HEK293 (cell line): ENCODE measurements around the gene PBRM1.

Experiments used
- EGR2 ChIP-seq: fragments of 450-650 bp; formaldehyde crosslinking; IDR thresholded peaks from 2 replicates; pipeline ENCODE4 v1.5.1; 2016; ENCODE audit warnings: low read depth, missing biosample characterization, missing genetic modification characterization
- ELK4 ChIP-seq: IDR thresholded peaks from 2 replicates; pipeline ENCODE4 v1.6.1; 2011; ENCODE audit warnings: mild to moderate bottlenecking, low read depth, low read length, borderline replicate concordance
- FEZF1 ChIP-seq: fragments of 450-650 bp; formaldehyde crosslinking; IDR thresholded peaks from 2 replicates; pipeline ENCODE4 v1.5.1; 2016; ENCODE audit warnings: missing biosample characterization, missing genetic modification characterization
- GLI2 ChIP-seq: fragments of 450-650 bp; formaldehyde crosslinking; IDR thresholded peaks from 2 replicates; pipeline ENCODE4; 2017; ENCODE audit warnings: missing biosample characterization, missing genetic modification characterization, low read depth, borderline replicate concordance
- KLF9 ChIP-seq: fragments of 450-650 bp; formaldehyde crosslinking; IDR thresholded peaks from 2 replicates; pipeline ENCODE4 v1.5.1; 2016; ENCODE audit warnings: missing biosample characterization, missing genetic modification characterization, low read depth
- MEIS1 ChIP-seq: sonication (generic); formaldehyde crosslinking; IDR thresholded peaks from 2 replicates; pipeline ENCODE4 v1.8.1; 2022; ENCODE audit warnings: missing genetic modification reagents, mild to moderate bottlenecking, borderline replicate concordance
- MYNN ChIP-seq: fragments of 450-650 bp; formaldehyde crosslinking; IDR thresholded peaks from 2 replicates; pipeline ENCODE4 v1.5.1; 2016; ENCODE audit warnings: missing biosample characterization, missing genetic modification characterization, borderline replicate concordance
- OSR2 ChIP-seq: fragments of 450-650 bp; formaldehyde crosslinking; IDR thresholded peaks from 2 replicates; pipeline ENCODE4 v1.5.1; 2016; ENCODE audit warnings: missing biosample characterization, missing genetic modification characterization
- SP2 ChIP-seq: fragments of 450-650 bp; formaldehyde crosslinking; IDR thresholded peaks from 2 replicates; pipeline ENCODE4 v1.5.1; 2016; ENCODE audit warnings: missing biosample characterization, missing genetic modification characterization
- ZFP37 ChIP-seq: fragments of 450-650 bp; formaldehyde crosslinking; IDR thresholded peaks from 2 replicates; pipeline ENCODE4 v1.5.1; 2016; ENCODE audit warnings: missing biosample characterization, missing genetic modification characterization
- ZNF140 ChIP-seq: fragments of 450-650 bp; formaldehyde crosslinking; IDR thresholded peaks from 2 replicates; pipeline ENCODE4 v1.5.1; 2016; ENCODE audit warnings: missing biosample characterization, missing genetic modification characterization
- ZNF146 ChIP-seq: fragments of 450-650 bp; formaldehyde crosslinking; IDR thresholded peaks from 2 replicates; pipeline ENCODE4 v1.5.1; 2016; ENCODE audit warnings: missing biosample characterization, missing genetic modification characterization
- ZNF184 ChIP-seq: fragments of 450-650 bp; IDR thresholded peaks from 2 replicates; pipeline ENCODE4 v1.5.1; 2018; ENCODE audit warnings: missing biosample characterization, mild to moderate bottlenecking, missing genetic modification characterization
- ZNF2 ChIP-seq: fragments of 450-650 bp; formaldehyde crosslinking; IDR thresholded peaks from 2 replicates; pipeline ENCODE4 v1.5.1; 2016; ENCODE audit warnings: missing biosample characterization, missing genetic modification characterization
- ZNF24 ChIP-seq: fragments of 450-650 bp; formaldehyde crosslinking; IDR thresholded peaks from 2 replicates; pipeline ENCODE4 v1.5.1; 2016; ENCODE audit warnings: missing biosample characterization, missing genetic modification characterization
- ZNF335 ChIP-seq: fragments of 450-650 bp; formaldehyde crosslinking; conservative IDR thresholded peaks from 2 replicates; pipeline ENCODE4 v1.5.1; 2016; ENCODE audit warnings: missing biosample characterization, missing genetic modification characterization
- ZNF362 ChIP-seq: fragments of 450-650 bp; formaldehyde crosslinking; IDR thresholded peaks from 2 replicates; pipeline ENCODE4 v1.5.1; 2016; ENCODE audit warnings: missing biosample characterization, missing genetic modification characterization
- ZNF366 ChIP-seq: fragments of 450-650 bp; formaldehyde crosslinking; conservative IDR thresholded peaks from 2 replicates; pipeline ENCODE4 v1.5.1; 2016; ENCODE audit warnings: missing biosample characterization, missing genetic modification characterization
- ZNF394 ChIP-seq: fragments of 450-650 bp; formaldehyde crosslinking; IDR thresholded peaks from 2 replicates; pipeline ENCODE4 v1.5.1; 2016; ENCODE audit warnings: missing biosample characterization, missing genetic modification characterization, mild to moderate bottlenecking, moderate library complexity, borderline replicate concordance
- ZNF426 ChIP-seq: fragments of 450-650 bp; formaldehyde crosslinking; IDR thresholded peaks from 2 replicates; pipeline ENCODE4 v1.5.1; 2017; ENCODE audit warnings: missing biosample characterization, missing genetic modification characterization, mild to moderate bottlenecking, inconsistent platforms, moderate library complexity
- ZNF449 ChIP-seq: fragments of 450-650 bp; formaldehyde crosslinking; IDR thresholded peaks from 2 replicates; pipeline ENCODE4 v1.5.1; 2017; ENCODE audit warnings: missing biosample characterization, mild to moderate bottlenecking, missing genetic modification characterization, moderate library complexity
- ZNF473 ChIP-seq: fragments of 450-650 bp; formaldehyde crosslinking; IDR thresholded peaks from 2 replicates; pipeline ENCODE4 v1.5.1; 2017; ENCODE audit warnings: missing biosample characterization, missing genetic modification characterization
- ZNF48 ChIP-seq: fragments of 450-650 bp; formaldehyde crosslinking; IDR thresholded peaks from 2 replicates; pipeline ENCODE4 v1.5.1; 2016; ENCODE audit warnings: missing biosample characterization, missing genetic modification characterization
- ZNF521 ChIP-seq: fragments of 450-650 bp; formaldehyde crosslinking; IDR thresholded peaks from 2 replicates; pipeline ENCODE4 v1.5.1; 2017; ENCODE audit warnings: missing biosample characterization, mild to moderate bottlenecking, missing genetic modification characterization
- ZNF549 ChIP-seq: fragments of 450-650 bp; IDR thresholded peaks from 2 replicates; pipeline ENCODE4 v1.5.1; 2018; ENCODE audit warnings: missing biosample characterization, missing genetic modification characterization, mild to moderate bottlenecking, inconsistent platforms, moderate library complexity
- ZNF629 ChIP-seq: fragments of 450-650 bp; formaldehyde crosslinking; IDR thresholded peaks from 2 replicates; pipeline ENCODE4 v1.5.1; 2017; ENCODE audit warnings: missing biosample characterization, missing genetic modification characterization
- ZNF701 ChIP-seq: fragments of 450-650 bp; formaldehyde crosslinking; IDR thresholded peaks from 2 replicates; pipeline ENCODE4 v1.5.1; 2016; ENCODE audit warnings: missing biosample characterization, missing genetic modification characterization
- ZNF76 ChIP-seq: fragments of 450-650 bp; formaldehyde crosslinking; IDR thresholded peaks from 2 replicates; pipeline ENCODE4; 2016; ENCODE audit warnings: low read depth, missing biosample characterization, missing genetic modification characterization, borderline replicate concordance
- ZNF776 ChIP-seq: fragments of 450-650 bp; formaldehyde crosslinking; IDR thresholded peaks from 2 replicates; pipeline ENCODE4 v1.5.0; 2017; ENCODE audit warnings: missing biosample characterization, missing genetic modification characterization, borderline replicate concordance
- ZNF791 ChIP-seq: fragments of 450-650 bp; formaldehyde crosslinking; IDR thresholded peaks from 2 replicates; pipeline ENCODE4 v1.5.1; 2016; ENCODE audit warnings: missing biosample characterization, missing genetic modification characterization
- ZNF792 ChIP-seq: fragments of 450-650 bp; formaldehyde crosslinking; IDR thresholded peaks from 2 replicates; pipeline ENCODE4 v1.5.1; 2016; ENCODE audit warnings: missing biosample characterization, missing genetic modification characterization
- ZNF830 ChIP-seq: fragments of 450-650 bp; IDR thresholded peaks from 2 replicates; pipeline ENCODE4 v1.5.0; 2018; ENCODE audit warnings: missing biosample characterization, missing genetic modification characterization, low read depth, mild to moderate bottlenecking, moderate library complexity
- ZSCAN5A ChIP-seq: fragments of 450-650 bp; formaldehyde crosslinking; IDR thresholded peaks from 2 replicates; pipeline ENCODE4 v1.5.1; 2016; ENCODE audit warnings: missing biosample characterization, missing genetic modification characterization
- ZXDB ChIP-seq: fragments of 450-650 bp; formaldehyde crosslinking; IDR thresholded peaks from 2 replicates; pipeline ENCODE4 v1.5.1; 2016; ENCODE audit warnings: missing biosample characterization, missing genetic modification characterization

PBRM1 gene

GRCh38 chr3:52685709-52686691 is at the start of gene PBRM1, which contains the start of gene GNL3 (continued):
- TF ChIP-seq ZNF521 (no peak), ZNF426 (no peak), ZNF394 (no peak; the same call in 1 of the 2 replicates), ZNF549 (no peak), ZNF629 (tag by site-specific recombination) (peak; percentile 54; the same call in 1 of the 2 replicates), ZNF830 (tag by site-specific recombination) (no peak), ZNF791 (tag by site-specific recombination) (no peak), ZNF362 (no peak), ZNF701 (tag by site-specific recombination) (no peak), ZNF184 (tag by site-specific recombination) (no peak), ZFP37 (peak; percentile 56; the same call in 1 of the 2 replicates), ZNF473 (tag by site-specific recombination) (no peak), ZNF140 (tag by site-specific recombination) (no peak), ZNF24 (tag by site-specific recombination) (no peak), ZNF366 (no peak), MEIS1 (CRISPR knock-in tag) (no peak), OSR2 (tag by site-specific recombination) (no peak), ZNF449 (tag by site-specific recombination) (no peak), SP2 (tag by site-specific recombination) (peak; percentile 67), ZNF776 (no peak), ELK4 (no peak), EGR2 (tag by site-specific recombination) (0 out of 2 replicates have a peak, but pooled peaks have one; percentile 22), ZNF2 (tag by site-specific recombination) (peak; percentile 82; the same call in 1 of the 2 replicates), ZNF146 (tag by site-specific recombination) (0 out of 2 replicates have a peak, but pooled peaks have one; percentile 12), GLI2 (tag by site-specific recombination) (no peak), ZXDB (tag by site-specific recombination) (peak; percentile 79), ZNF48 (tag by site-specific recombination) (no peak), ZNF335 (tag by site-specific recombination) (peak; percentile 22; the same call in 1 of the 2 replicates), ZSCAN5A (no peak; the same call in 1 of the 2 replicates), ZNF792 (tag by site-specific recombination) (no peak), FEZF1 (tag by site-specific recombination) (no peak), MYNN (tag by site-specific recombination) (no peak), KLF9 (peak; percentile 46; the same call in 1 of the 2 replicates), ZNF76 (tag by site-specific recombination) (peak; percentile 46; the same call in 1 of the 2 replicates)
